GM10847 (cell line): ENCODE data around the gene ZWINT.

ENCODE experiments used
- POLR2A ChIP-seq: IDR thresholded peaks from 2 replicates; pipeline ENCODE4 v1.6.1; 2011; ENCODE audit not compliant: insufficient read length; ENCODE audit errors: extremely low read depth

ZWINT gene

DNA sequence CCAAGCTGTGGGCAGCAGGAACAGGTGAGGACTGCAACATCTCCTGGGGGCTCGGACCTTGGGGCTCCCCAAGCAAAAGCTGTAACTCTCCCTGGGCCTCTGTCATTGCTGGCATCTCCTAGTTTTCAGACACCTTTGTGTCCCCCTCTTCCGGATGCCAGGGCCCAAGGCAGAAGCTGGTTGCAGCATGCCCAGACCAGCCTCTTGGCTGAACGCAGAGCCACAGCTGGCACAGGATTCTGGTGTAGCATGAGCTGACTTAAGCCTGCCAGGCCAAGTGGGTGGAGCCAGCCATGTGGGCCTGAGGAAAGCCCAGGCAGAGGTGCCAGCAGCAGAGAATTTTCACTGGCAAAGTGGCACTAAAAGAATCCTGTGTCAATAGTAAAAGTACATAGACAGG lies 43.5 kb downstream of the ZWINT start:
- TF ChIP-seq POLR2A = no peak

DNA sequence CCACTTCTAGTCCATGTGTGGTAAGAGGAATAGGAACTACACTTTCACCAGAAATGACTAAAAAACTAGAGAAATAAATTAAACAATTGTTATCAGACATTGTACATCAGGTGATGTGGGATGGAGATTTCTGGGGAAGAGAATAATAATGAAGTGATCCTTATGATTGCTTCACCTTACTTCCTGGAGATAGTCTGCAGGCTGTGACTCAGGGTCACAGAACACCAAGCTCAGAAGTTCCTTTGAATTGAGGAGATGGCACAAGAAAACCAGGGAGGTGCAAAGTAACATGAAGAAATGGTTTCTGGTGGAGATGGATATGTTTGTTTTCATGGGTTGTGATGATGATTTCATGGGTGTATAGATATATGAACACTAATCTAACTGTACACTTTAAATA lies 44.5 kb downstream of the ZWINT start:
- TF ChIP-seq POLR2A = no peak
